Activated T-cell treated with anti-CD3 and anti-CD28 coated beads, Interleukin-2, amount 50 U/mL, for 72 hours (primary cell): ENCODE measurements around the gene SMYD3. TPM values are rescaled to one million over a fixed set of nuclear protein-coding genes. Genes with fewer than 3 reads are reported as not detected.
"Not testable (repeated sequence)": the region's sequence is repeated elsewhere in the genome, so short reads cannot be mapped to it uniquely, and the experiment has no call there.

Experiments used
- ATAC-seq, 2 donors: fragments of 150-1000 bp; cut with Tn5 transposase; replicated peaks in 1 of 2; 2 replicates each; pipeline ENCODE4 v1.10.0; 2021; ENCODE audit warnings: moderate library complexity in 2 of 2, mild to moderate bottlenecking in 1 of 2
- DNase-seq, 2 donors: peaks; one replicate each; pipeline ENCODE4 v3.0.0; 2021 to 2022; ENCODE audit warnings: mixed read lengths in 1 of 2
- H3K27ac Mint-ChIP-seq: one replicate; pipeline ENCODE4 v1.8.0; 2022; ENCODE audit warnings: mild to moderate bottlenecking, moderate library complexity, mixed read lengths
- H3K27me3 Mint-ChIP-seq: one replicate; pipeline ENCODE4 v1.8.0; 2022; ENCODE audit warnings: low read depth, mixed read lengths
- H3K36me3 Mint-ChIP-seq, 2 donors: one replicate each; pipeline ENCODE4 v1.8.0; 2022; ENCODE audit warnings: mixed read lengths in 2 of 2, mild to moderate bottlenecking in 1 of 2; ENCODE audit not compliant: insufficient read depth in 2 of 2
- H3K4me1 Mint-ChIP-seq: one replicate; pipeline ENCODE4 v1.8.0; 2022; ENCODE audit warnings: low read depth, mixed read lengths
- H3K4me3 Mint-ChIP-seq, 2 donors: one replicate each; pipeline ENCODE4 v1.8.0; 2022; ENCODE audit warnings: mild to moderate bottlenecking in 2 of 2, mixed read lengths in 2 of 2, moderate library complexity in 2 of 2
- H3K9me3 Mint-ChIP-seq, 2 donors: one replicate each; pipeline ENCODE4 v1.8.0; 2022; ENCODE audit warnings: mixed read lengths in 2 of 2
- total RNA-seq, 2 donors: library from RNA; stranded (reverse); gene quantifications; one replicate each; pipeline ENCODE4 v1.2.3, GENCODE V29; 2022

SMYD3 gene
- total RNA-seq, 2 donors from 2014 or later, result 19.1 to 21.0 TPM

GRCh38 chr1:246024118-246024517 lies 483.0 kb downstream of the SMYD3 start:
- not testable (repeated sequence) for H3K4me3 Mint-ChIP-seq
- H3K27ac Mint-ChIP-seq, result peak overlapping the region; percentile 87

DNA sequence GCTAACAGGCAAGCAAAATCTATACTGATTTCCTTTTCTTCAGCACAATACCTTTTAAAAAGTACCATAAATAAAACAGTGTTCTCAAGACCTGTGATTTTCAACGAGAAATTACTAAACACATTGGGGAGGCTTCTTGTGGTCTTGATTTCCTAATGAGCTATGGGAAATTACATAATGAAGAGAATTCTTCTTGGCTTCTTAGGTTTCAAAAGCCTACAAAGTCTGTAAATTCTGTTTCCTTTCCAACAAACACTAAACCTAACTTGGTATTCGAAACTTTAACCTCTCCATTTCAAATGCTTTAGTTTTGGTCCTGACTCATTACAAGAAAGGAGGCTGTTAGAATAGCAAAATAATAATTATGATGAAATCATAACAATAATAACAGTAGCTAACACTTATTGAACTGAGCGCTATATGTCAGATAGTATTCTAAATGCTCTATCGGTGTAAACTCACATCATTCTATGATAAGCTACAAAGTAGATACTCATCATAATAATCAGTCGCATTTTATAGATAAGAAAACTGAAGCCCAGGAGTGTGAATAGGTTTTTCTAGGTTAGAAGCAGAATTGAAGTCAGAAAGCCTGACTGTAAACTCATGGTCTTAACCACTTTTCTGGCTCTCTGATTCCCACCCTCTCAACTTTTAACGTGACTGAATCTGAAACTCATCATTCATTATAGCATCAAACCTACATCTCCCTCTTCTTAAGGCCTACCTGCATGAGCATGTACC lies 486.7 kb downstream of the SMYD3 start:
- Mint-ChIP-seq H3K4me3 (peak overlapping the region in 1 of 2 donors; percentile 35), H3K9me3 (no peaks in the 10 kb centered on the region), H3K27me3 (no peaks in the 10 kb centered on the region), H3K27ac (no peak overlapping the region), H3K4me1 (peaks cover 5% of the 10 kb centered on the region), H3K36me3 (no peaks in the 10 kb centered on the region)
- ATAC-seq (peak in 1 of 2 donors; percentile 65), DNase-seq (no peak)

More at GRCh38 chr1:246024118-246024517, 483.0 kb downstream of the SMYD3 start:
- not testable (repeated sequence) for ATAC-seq, H3K27me3 Mint-ChIP-seq, H3K36me3 Mint-ChIP-seq, DNase-seq, H3K4me1 Mint-ChIP-seq, H3K9me3 Mint-ChIP-seq

GRCh38 chr1:246018146-246018545 lies 488.9 kb downstream of the SMYD3 start:
- ATAC-seq, result no peak
- Mint-ChIP-seq H3K9me3 (no peaks in the 10 kb centered on the region), H3K27ac (no peak overlapping the region), H3K27me3 (no peaks in the 10 kb centered on the region), H3K36me3 (no peaks in the 10 kb centered on the region), H3K4me3 (no peak overlapping the region), H3K4me1 (peaks cover 5% of the 10 kb centered on the region)
- DNase-seq, result no peak

DNA sequence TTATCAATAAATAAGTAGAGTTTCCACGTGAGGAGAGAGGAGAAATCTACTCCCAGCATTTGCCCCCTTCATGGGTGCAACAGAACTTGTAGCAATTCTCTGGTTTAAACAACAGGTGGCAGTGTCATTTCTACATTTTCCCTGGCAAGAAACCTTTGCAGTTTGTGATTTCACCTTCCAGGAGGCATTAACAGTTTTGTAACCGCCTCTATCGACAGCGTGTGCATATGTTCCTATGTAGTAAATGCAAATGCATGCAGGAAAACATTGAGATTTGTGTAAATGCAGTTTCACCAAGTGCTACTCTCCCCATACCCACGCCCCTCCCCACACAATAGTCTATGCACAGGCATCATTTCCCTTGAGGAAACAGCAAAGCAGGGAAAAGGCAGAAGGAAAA lies 494.7 kb downstream of the SMYD3 start:
- Mint-ChIP-seq H3K4me1 (no peaks in the 10 kb centered on the region), H3K36me3 (no peaks in the 10 kb centered on the region), H3K9me3 (no peaks in the 10 kb centered on the region), H3K27ac (no peak overlapping the region), H3K4me3 (no peak overlapping the region), H3K27me3 (no peaks in the 10 kb centered on the region)
- ATAC-seq, result peak in 1 of 2 donors; percentile 31
- peak in 1 of 2 donors; percentile 17 for DNase-seq

GRCh38 chr1:246010386-246010785 lies 496.7 kb downstream of the SMYD3 start:
- Mint-ChIP-seq H3K4me3 (no peak overlapping the region), H3K4me1 (no peaks in the 10 kb centered on the region), H3K36me3 (no peaks in the 10 kb centered on the region), H3K27me3 (no peaks in the 10 kb centered on the region), H3K27ac (no peak overlapping the region), H3K9me3 (no peaks in the 10 kb centered on the region)
- ATAC-seq (no peak), DNase-seq (no peak)

DNA sequence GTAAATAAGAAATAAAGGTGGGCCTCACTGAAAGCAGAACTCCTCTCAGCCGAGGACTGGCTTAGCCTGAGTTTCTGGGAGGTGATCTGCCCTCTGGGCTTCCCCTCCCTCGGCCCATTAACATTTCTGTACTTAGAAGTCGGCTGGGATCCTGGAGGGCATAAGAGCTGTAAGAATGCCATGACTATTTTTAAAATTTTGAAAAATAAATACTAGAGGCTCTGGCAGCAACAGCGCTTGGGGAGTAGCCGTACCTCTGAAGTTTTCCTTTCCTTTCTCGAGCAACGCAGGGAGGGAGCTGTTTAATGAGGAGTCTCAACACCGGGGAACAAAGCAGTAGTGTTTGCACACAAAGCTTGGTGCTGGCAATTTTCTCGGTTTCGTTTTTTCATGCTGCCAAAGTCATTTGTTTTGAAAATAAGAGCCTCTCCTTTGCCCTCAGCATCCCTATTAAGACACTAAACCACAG lies 498.7 kb downstream of the SMYD3 start:
- no peak overlapping the region for H3K27ac Mint-ChIP-seq
- no peaks in the 10 kb centered on the region for H3K9me3 Mint-ChIP-seq
- no peak overlapping the region for H3K4me3 Mint-ChIP-seq
- DNase-seq (no peak), ATAC-seq (no peak)
- no peaks in the 10 kb centered on the region for H3K36me3 Mint-ChIP-seq
- H3K27me3 Mint-ChIP-seq, result no peaks in the 10 kb centered on the region
- no peaks in the 10 kb centered on the region for H3K4me1 Mint-ChIP-seq

DNA sequence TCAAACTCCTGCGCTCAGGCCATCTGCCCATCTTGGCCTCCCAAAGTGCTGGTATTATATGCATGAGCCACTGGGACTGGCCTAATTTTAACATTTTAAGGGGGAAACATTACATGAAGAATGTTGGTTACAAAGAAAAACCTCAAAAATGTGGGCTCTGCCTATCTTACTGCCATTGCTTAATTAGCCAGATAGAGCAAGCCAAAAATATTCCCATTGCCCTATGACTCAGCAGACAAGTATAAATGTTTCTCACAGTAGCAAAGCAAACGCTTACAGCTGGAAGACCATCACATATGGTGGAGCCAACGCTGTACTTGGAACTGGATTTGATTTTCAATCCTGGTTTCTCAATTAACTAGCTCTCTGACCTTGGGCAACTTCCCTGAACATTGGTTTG lies 502.0 kb downstream of the SMYD3 start:
- DNase-seq (no peak), ATAC-seq (no peak)
- Mint-ChIP-seq H3K36me3 (no peaks in the 10 kb centered on the region), H3K4me1 (no peaks in the 10 kb centered on the region), H3K4me3 (no peak overlapping the region), H3K27ac (no peak overlapping the region), H3K9me3 (no peaks in the 10 kb centered on the region), H3K27me3 (no peaks in the 10 kb centered on the region)

- ATAC-seq (no peak), DNase-seq (no peak)
- Mint-ChIP-seq H3K27me3 (no peaks in the 10 kb centered on the region), H3K4me1 (no peaks in the 10 kb centered on the region), H3K4me3 (no peak overlapping the region), H3K9me3 (no peaks in the 10 kb centered on the region), H3K27ac (no peak overlapping the region), H3K36me3 (no peaks in the 10 kb centered on the region)
These were observed 502.8 kb downstream of the SMYD3 start for GRCh38 chr1:246004301-246004700.

GRCh38 chr1:246003442-246003730 lies 503.7 kb downstream of the SMYD3 start:
- DNase-seq, result no peak
- no peak overlapping the region for H3K4me3 Mint-ChIP-seq
- H3K4me1 Mint-ChIP-seq, result no peaks in the 10 kb centered on the region
- no peaks in the 10 kb centered on the region for H3K9me3 Mint-ChIP-seq
- no peak overlapping the region for H3K27ac Mint-ChIP-seq
- H3K27me3 Mint-ChIP-seq, result no peaks in the 10 kb centered on the region
- ATAC-seq, result no peak
- no peaks in the 10 kb centered on the region for H3K36me3 Mint-ChIP-seq

DNA sequence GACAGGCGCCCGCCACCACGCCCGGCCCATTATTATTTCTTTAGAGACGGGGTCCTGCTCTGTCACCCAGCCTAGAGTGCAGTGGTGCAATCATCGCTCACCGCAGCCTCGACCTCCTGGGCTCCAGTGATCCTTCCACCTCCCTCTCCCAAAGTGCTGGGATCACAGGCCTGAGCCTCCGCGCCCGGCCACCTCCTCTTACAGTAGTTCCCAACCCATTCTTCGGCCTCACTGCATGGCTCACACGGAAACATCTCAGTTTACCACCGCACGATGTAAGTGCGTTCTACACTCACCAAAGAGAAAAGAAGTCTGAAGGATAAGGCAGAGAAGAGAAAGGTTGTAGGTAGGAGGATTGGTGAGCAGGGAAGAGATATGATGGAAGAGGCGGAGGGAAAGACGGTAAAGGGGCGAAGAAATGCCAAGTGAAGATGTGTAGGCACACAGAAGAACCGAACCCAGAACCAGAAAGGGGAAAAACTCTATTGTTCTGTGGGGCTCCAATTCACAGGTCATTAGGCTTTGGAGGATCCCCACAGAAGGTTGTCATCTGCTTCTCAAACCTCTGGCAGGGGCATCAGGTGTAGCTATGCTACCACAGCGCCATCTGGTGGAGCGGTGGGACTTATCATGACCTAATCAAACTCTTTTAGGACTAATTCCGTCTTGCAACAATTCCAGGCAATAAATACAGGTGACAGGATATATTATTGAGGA lies 504.2 kb downstream of the SMYD3 start:
- H3K36me3 Mint-ChIP-seq, result no peaks in the 10 kb centered on the region

DNA sequence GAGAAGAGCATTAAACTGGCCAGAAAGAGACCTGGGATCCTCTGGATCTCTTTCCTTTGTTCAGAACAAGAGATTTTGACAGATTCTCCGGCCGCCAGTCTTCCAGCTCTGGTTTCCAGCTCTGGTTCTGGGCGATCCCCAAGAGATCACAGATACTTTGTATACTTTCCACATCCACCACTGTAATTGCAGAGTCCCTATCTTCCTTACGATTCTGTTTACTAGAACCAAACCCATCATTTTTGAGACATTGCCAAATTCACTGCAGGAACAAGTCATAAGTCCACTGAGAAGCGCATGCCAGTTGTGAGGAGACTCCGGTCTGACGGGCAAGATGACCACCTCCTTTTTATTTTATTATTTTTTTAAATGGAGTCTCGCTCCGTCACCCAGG lies 505.2 kb downstream of the SMYD3 start:
- ATAC-seq, result no peak
- H3K27me3 Mint-ChIP-seq, result no peaks in the 10 kb centered on the region
- H3K36me3 Mint-ChIP-seq, result no peaks in the 10 kb centered on the region
- no peak overlapping the region for H3K4me3 Mint-ChIP-seq
- H3K9me3 Mint-ChIP-seq, result no peaks in the 10 kb centered on the region
- DNase-seq, result no peak
- no peak overlapping the region for H3K27ac Mint-ChIP-seq
- no peaks in the 10 kb centered on the region for H3K4me1 Mint-ChIP-seq

More for the DNA sequence above, 504.2 kb downstream of the SMYD3 start:
- Mint-ChIP-seq H3K4me3 (no peak overlapping the region), H3K4me1 (no peaks in the 10 kb centered on the region), H3K27ac (no peak overlapping the region), H3K27me3 (no peaks in the 10 kb centered on the region), H3K9me3 (no peaks in the 10 kb centered on the region)
- ATAC-seq (peak; percentile 67 to 75), DNase-seq (peak; percentile 81 to 85)

DNA sequence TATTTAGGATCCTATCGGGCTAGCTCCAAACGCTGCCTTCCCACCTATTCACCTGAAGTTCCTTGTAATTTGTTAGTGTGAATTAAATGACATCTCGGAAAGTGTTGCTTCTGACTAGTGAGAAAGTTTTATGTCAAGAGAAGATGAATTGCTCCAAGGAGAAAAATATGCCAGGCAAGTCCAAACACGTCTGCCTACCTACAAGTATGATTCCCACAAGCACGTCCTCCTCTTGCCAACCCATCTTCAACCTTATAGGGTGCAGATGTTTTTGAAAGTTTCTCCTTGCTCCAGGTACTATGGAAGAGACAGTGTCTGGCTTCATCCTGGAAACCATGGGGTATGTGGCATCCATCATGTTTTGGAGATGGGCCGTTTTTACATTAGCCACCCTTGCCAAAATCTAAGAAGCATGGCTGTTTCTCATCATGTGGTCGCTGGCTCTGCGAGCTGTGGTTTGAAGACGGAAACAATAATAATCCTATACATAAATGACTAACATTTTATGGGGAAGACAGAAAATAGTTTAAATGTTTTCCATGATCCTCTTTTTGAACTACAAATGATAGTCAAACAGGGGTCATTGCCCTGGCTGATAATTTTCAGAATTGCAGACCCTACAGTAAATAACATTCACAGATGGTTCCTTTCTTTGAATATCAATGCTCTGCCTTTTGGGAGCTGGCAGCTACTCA lies 505.8 kb downstream of the SMYD3 start:
- DNase-seq (no peak), ATAC-seq (no peak)
- H3K4me3 Mint-ChIP-seq, result no peak overlapping the region
- no peaks in the 10 kb centered on the region for H3K36me3 Mint-ChIP-seq
- H3K9me3 Mint-ChIP-seq, result no peaks in the 10 kb centered on the region
- H3K27ac Mint-ChIP-seq, result no peak overlapping the region
- no peaks in the 10 kb centered on the region for H3K27me3 Mint-ChIP-seq
- no peaks in the 10 kb centered on the region for H3K4me1 Mint-ChIP-seq

- Mint-ChIP-seq H3K27me3 (no peaks in the 10 kb centered on the region), H3K4me1 (no peaks in the 10 kb centered on the region), H3K4me3 (no peak overlapping the region), H3K27ac (no peak overlapping the region), H3K36me3 (no peaks in the 10 kb centered on the region), H3K9me3 (no peaks in the 10 kb centered on the region)
- DNase-seq (no peak), ATAC-seq (no peak)
These were observed 506.5 kb downstream of the SMYD3 start for GRCh38 chr1:246000638-246001015.
